Placental epithelial cell (primary cell): ENCODE results near the gene ARMCX2. TPM values are rescaled to one million over a fixed set of nuclear protein-coding genes. Genes with fewer than 3 reads are reported as not detected.

Experiments used
- small RNA-seq: library from RNA; depleted of rRNA; stranded (forward); fragments of <200 nt; gene quantifications from one replicate; pipeline ENCODE3, GENCODE V24; 2012
- total RNA-seq: library from RNA; depleted of rRNA; stranded (reverse); fragments of >200 nt; gene quantifications from 2 replicates; pipeline ENCODE4 v1.2.3, GENCODE V29; 2012

Gene ARMCX2
- total RNA-seq: 69.5 and 75.6 TPM in 2 replicates

GRCh38 chrX:101659601-101660063, at the start of gene ARMCX2:
Gene ARMCX2, minus strand, starts transcription at chrX:101659850. Its CDS starts 2,262 bp downstream, at chrX:101657588.

GRCh38 chrX:101617211-101618191, 42.1 kb downstream of the ARMCX2 start, which contains the start of gene ARMCX6:
Gene ARMCX6, minus strand, starts transcription at chrX:101618000. Its CDS starts 1,380 bp downstream, at chrX:101616620.

Small RNA genes lying within 50 kb of the gene (small RNA-seq; reads per million reads assigned to genes)
- 0.72 reads per million, percentile 43 among the genes with 10 or more reads in this experiment for gene RNU6-30P
- gene RNU6-587P: not detected

Other genes with a start within 250 kb of the ARMCX2 start
- gene ARMCX4, start 174.4 kb downstream of the ARMCX2 start, total RNA-seq: 5.2 and 7.1 TPM in 2 replicates
- 56.1 and 101 TPM in 2 replicates for gene ARMCX1, start 109.3 kb downstream of the ARMCX2 start, total RNA-seq
- gene ARMCX6, start 41.9 kb downstream of the ARMCX2 start, total RNA-seq: 23.4 and 44.4 TPM in 2 replicates
- gene ARMCX3, start 36.7 kb downstream of the ARMCX2 start, total RNA-seq: 55.4 and 65.2 TPM in 2 replicates